MCF 10A (cell line): ENCODE measurements around the gene RNF6. TPM values are rescaled to one million over a fixed set of nuclear protein-coding genes. Genes with fewer than 3 reads are reported as not detected.
"Not testable (repeated sequence)": the region's sequence is repeated elsewhere in the genome, so short reads cannot be mapped to it uniquely, and the experiment has no call there.

Experiments
- BruUV-seq: library from RNA; stranded (reverse); fragments of 400-500 nt; replicated peaks from 2 replicates; lab custom pipeline; 2021; lab: Mats Ljungman, UMichigan
- CTCF ChIA-PET: fragments of 300-600 bp; sonication (Branson Sonifier 250); formaldehyde crosslinking; extraction: SDS; loops from one replicate; lab custom pipeline; 2021; ENCODE audit warnings: antibody characterized with exemption, inconsistent platforms; lab: Yijun Ruan, JAX
- POLR2A ChIA-PET: fragments of 300-600, 350-650 bp; sonication (Branson Sonifier 250); formaldehyde crosslinking; extraction: SDS; loops from one replicate; lab custom pipeline; 2020; ENCODE audit warnings: antibody characterized with exemption, inconsistent platforms; lab: Yijun Ruan, JAX
- DNase-seq: peaks from one replicate; pipeline ENCODE4 v3.0.0-alpha.2; 2018; ENCODE audit not compliant: unreplicated experiment
- H3K27ac Mint-ChIP-seq: one replicate; pipeline ENCODE4 v1.8.0; 2022; ENCODE audit warnings: mild to moderate bottlenecking, low read depth, mixed read lengths; ENCODE audit not compliant: unreplicated experiment
- H3K27me3 Mint-ChIP-seq: one replicate; pipeline ENCODE4 v1.8.0; 2022; ENCODE audit warnings: mixed read lengths; ENCODE audit not compliant: insufficient read depth, unreplicated experiment
- H3K36me3 Mint-ChIP-seq: one replicate; pipeline ENCODE4 v1.8.0; 2022; ENCODE audit warnings: mild to moderate bottlenecking, moderate library complexity, mixed read lengths; ENCODE audit not compliant: insufficient read depth, unreplicated experiment
- H3K4me1 Mint-ChIP-seq: one replicate; pipeline ENCODE4 v1.8.0; 2022; ENCODE audit warnings: mixed read lengths; ENCODE audit not compliant: insufficient read depth, unreplicated experiment
- H3K4me3 Mint-ChIP-seq: one replicate; pipeline ENCODE4 v1.8.0; 2022; ENCODE audit warnings: mild to moderate bottlenecking, moderate library complexity, mixed read lengths; ENCODE audit not compliant: unreplicated experiment
- H3K9me3 Mint-ChIP-seq: one replicate; pipeline ENCODE4 v1.8.0; 2022; ENCODE audit warnings: mixed read lengths; ENCODE audit not compliant: unreplicated experiment
- CTCF ChIP-seq: fragments of 200-600 bp; IDR thresholded peaks from one replicate; pipeline ENCODE4 v1.8.0; 2022; ENCODE audit warnings: antibody characterized with exemption, mild to moderate bottlenecking; ENCODE audit not compliant: unreplicated experiment
- intact Hi-C: fragments of 100-400 bp; cut with micrococcal nuclease; formaldehyde crosslinking; loops from 2 replicates; pipeline ENCODE4 v1.14.1; 2022
- total RNA-seq: library from RNA; stranded (reverse); gene quantifications from 2 replicates; pipeline ENCODE4 v1.2.3, GENCODE V29; 2022

Gene RNF6
- total RNA-seq, 1 experiment from 2014 or later = 81.9 TPM

GRCh38 chr13:26253262-26253786 lies 31.2 kb upstream of the RNF6 start:
- POLR2A ChIA-PET = interaction anchor here (0.5 to 1.4 kb wide), 4 partner anchors 16 to 998 kb away, joined by 3 to 6 read pairs (median 4); partner anchors contain the start of genes RNF6 and RPL21

DNA sequence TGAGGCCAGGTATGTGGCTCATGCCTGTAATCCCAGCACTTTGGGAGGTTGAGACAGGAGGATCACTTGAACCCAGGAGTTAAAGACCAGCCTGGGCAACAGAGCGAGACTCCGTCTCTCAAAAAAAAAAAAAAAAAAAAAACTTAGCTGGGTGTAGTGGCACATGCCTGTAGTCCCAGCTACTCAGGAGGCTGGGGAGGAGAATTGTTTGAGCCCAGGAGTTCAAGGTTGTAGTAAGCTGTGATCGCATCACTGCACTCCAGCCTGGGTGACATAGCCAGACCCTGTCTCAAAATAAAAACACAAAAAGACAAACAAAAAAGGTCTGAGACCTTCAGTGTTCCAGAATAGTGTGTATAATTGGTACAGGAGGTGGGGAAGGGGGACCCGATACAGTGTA lies 29.9 kb upstream of the RNF6 start:
- DNase-seq, H3K27me3 Mint-ChIP-seq, intact Hi-C loops, BruUV-seq, H3K36me3 Mint-ChIP-seq, H3K9me3 Mint-ChIP-seq, H3K4me3 Mint-ChIP-seq, H3K27ac Mint-ChIP-seq, H3K4me1 Mint-ChIP-seq: not testable (repeated sequence)
- ChIA-PET CTCF (interaction anchor here (0.6 kb wide), 1 partner anchor 26 kb away, joined by 3 read pairs; no protein-coding TSS in a partner anchor), POLR2A (interaction anchor here (0.7 kb wide), 1 partner anchor 248 kb away, joined by 4 read pairs; no protein-coding TSS in a partner anchor)

More at GRCh38 chr13:26253262-26253786, 31.2 kb upstream of the RNF6 start:
- intact Hi-C loops = no loop called here
- CTCF ChIA-PET = interaction anchor here (0.7 to 1.4 kb wide), 2 partner anchors 69 to 445 kb away, joined by 3 to 4 read pairs; no protein-coding TSS in a partner anchor
- TF ChIP-seq CTCF = no peak
- no peaks in the 10 kb centered on the region for H3K36me3 Mint-ChIP-seq
- no peaks in the 10 kb centered on the region for H3K9me3 Mint-ChIP-seq
- H3K4me1 Mint-ChIP-seq = peaks cover 18% of the 10 kb centered on the region
- peak overlapping the region; percentile 67 for H3K27ac Mint-ChIP-seq
- H3K4me3 Mint-ChIP-seq = peak overlapping the region; percentile 80
- H3K27me3 Mint-ChIP-seq = no peaks in the 10 kb centered on the region
- DNase-seq = peak; percentile 1
- no TSS peak for BruUV-seq

DNA sequence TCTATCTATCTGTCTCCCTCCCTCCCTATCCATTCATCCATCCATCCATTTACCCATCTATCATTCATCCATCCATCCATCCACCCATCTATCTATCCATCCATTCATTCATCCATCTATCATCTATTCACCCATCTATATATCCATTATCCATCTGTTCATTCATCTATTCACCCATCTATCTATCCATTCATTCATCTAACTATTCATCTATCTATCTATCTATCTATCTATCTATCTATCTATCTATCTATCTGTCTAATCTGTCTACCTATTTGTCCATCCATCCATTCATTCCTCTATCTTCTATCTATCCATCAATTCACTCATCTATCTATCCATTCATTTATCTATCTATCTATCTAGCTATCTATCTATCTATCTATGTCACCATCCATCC lies 27.4 kb upstream of the RNF6 start:
- DNase-seq = no peak
- H3K36me3 Mint-ChIP-seq = no peaks in the 10 kb centered on the region
- BruUV-seq = no TSS peak
- no peak for TF ChIP-seq CTCF
- no peaks in the 10 kb centered on the region for H3K4me1 Mint-ChIP-seq
- H3K27ac Mint-ChIP-seq = no peak overlapping the region
- ChIA-PET CTCF (no interaction called here), POLR2A (no interaction called here)
- H3K27me3 Mint-ChIP-seq = no peaks in the 10 kb centered on the region
- intact Hi-C loops = no loop called here
- H3K9me3 Mint-ChIP-seq = no peaks in the 10 kb centered on the region
- no peak overlapping the region for H3K4me3 Mint-ChIP-seq

DNA sequence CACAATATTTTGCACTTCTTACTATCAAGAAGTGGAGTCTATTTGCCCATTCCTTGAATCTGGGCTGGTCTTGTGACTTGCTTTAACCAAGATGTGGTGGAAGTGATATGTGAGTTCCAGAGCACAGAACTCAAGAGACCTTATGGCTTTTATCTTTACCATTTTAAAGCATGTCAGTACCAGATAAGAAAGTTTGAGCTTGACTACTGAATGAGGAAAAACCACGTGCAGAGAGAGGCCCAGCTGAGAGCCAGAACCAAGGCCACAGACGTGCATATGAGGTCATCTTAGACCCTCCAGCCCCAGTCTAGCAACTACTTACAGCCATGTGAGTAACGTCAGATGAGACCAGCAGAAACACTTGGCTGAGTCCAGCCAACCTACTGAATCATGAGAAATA lies 25.5 kb upstream of the RNF6 start:
- Mint-ChIP-seq H3K27me3 (no peaks in the 10 kb centered on the region), H3K36me3 (no peaks in the 10 kb centered on the region), H3K9me3 (no peaks in the 10 kb centered on the region), H3K27ac (no peak overlapping the region), H3K4me3 (no peak overlapping the region), H3K4me1 (no peaks in the 10 kb centered on the region)
- ChIA-PET CTCF (interaction anchor here (0.6 kb wide), 1 partner anchor 1897 kb away, joined by 3 read pairs; no protein-coding TSS in a partner anchor), POLR2A (interaction anchor here (2.3 kb wide), 1 partner anchor 25 kb away, joined by 7 read pairs; the partner anchor contains the start of gene RNF6)
- no peak for TF ChIP-seq CTCF
- BruUV-seq = no TSS peak
- DNase-seq = no peak
- intact Hi-C loops = no loop called here
